ENCODE results near the gene ADCY1.

DNA sequence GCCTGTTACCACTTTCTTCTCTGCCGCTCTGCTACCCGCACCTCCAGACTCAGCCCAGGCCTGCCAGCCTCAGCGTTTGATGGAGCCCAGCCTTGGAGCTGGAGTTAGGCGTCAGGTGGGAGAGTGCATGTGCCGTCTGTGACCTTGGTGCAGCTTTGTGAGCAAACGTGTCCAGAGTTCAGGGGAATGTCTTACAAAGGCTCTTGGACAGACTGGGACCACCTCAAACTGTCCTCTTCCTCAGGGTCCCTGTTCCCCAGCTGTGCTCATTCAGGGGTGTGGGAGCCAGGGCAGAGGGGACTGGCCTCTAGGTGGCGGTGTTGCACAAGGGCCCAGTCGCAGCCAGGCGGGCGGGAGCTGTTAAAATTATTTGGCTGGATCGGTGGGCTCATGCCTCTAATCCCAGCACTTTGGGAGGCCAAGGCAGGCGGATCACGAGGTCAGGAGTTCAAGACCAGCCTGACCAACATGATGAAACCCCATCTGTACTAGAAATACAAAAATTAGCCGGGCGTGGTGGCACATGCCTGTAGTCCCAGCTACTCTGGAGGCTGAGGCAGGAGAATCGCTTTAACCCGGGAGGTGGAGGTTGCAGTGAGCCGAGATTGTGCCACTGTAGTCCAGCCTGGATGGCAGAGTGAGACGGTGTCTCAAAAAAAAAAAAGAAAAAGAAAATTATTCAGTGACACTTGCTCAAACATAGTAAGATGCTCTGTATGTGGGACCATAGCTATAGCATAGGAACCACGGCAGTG, 89.2 kb downstream of the ADCY1 start:
- TF ChIP-seq, protein P1, sequence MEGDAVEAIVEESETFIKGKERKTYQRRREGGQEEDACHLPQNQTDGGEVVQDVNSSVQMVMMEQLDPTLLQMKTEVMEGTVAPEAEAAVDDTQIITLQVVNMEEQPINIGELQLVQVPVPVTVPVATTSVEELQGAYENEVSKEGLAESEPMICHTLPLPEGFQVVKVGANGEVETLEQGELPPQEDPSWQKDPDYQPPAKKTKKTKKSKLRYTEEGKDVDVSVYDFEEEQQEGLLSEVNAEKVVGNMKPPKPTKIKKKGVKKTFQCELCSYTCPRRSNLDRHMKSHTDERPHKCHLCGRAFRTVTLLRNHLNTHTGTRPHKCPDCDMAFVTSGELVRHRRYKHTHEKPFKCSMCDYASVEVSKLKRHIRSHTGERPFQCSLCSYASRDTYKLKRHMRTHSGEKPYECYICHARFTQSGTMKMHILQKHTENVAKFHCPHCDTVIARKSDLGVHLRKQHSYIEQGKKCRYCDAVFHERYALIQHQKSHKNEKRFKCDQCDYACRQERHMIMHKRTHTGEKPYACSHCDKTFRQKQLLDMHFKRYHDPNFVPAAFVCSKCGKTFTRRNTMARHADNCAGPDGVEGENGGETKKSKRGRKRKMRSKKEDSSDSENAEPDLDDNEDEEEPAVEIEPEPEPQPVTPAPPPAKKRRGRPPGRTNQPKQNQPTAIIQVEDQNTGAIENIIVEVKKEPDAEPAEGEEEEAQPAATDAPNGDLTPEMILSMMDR (IDR thresholded peaks at IDR 0.05), result peak in 1 of 4 experiments; percentile 19
- no peak for TF ChIP-seq POLR2A (IDR thresholded peaks at IDR 0.05)

Measured in uterus (tissue), 2 donors.